OCI-LY3 (cell line): ENCODE results near the gene PABPN1L.
"Not testable (repeated sequence)": the region's sequence is repeated elsewhere in the genome, so short reads cannot be mapped to it uniquely, and the experiment has no call there.

Source experiments
- H2AFZ ChIP-seq: fragments of 200-600, 300-600 bp; shearing (Covaris generic); 2 replicates; pipeline ENCODE4 v1.6.0; 2014; ENCODE audit warnings: antibody characterized with exemption, low read depth, low read length
- H3K27ac ChIP-seq: fragments of 200-600, 300-600 bp; sonication (generic); 2 replicates; pipeline ENCODE4 v1.5.1; 2014; ENCODE audit warnings: mild to moderate bottlenecking, low read length, moderate library complexity, mixed read lengths
- H3K27me3 ChIP-seq: fragments of 200-600, 300-600 bp; sonication (generic); 2 replicates; pipeline ENCODE4 v1.6.1; 2014; ENCODE audit warnings: low read depth, low read length, mixed read lengths
- H3K36me3 ChIP-seq: fragments of 200-600, 300-600 bp; sonication (generic); replicated peaks from 2 replicates; pipeline ENCODE3; 2014; ENCODE audit warnings: low read depth, low read length, mixed read lengths
- H3K4me1 ChIP-seq: fragments of 300-600, 200-600 bp; sonication (generic); 2 replicates; pipeline ENCODE4 v1.6.1; 2014; ENCODE audit warnings: low read length, mixed read lengths
- H3K4me2 ChIP-seq: fragments of 200-600, 300-600 bp; sonication (generic); 2 replicates; pipeline ENCODE4 v1.6.1; 2014; ENCODE audit warnings: low read length, mixed read lengths
- H3K4me3 ChIP-seq: fragments of 300-600, 200-600 bp; sonication (generic); 2 replicates; pipeline ENCODE4 v1.5.1; 2014; ENCODE audit warnings: antibody characterized with exemption, mild to moderate bottlenecking, low read length, moderate library complexity
- H3K79me2 ChIP-seq: fragments of 300-600, 200-600 bp; shearing (Covaris generic); 2 replicates; pipeline ENCODE4 v1.6.1; 2014; ENCODE audit warnings: mild to moderate bottlenecking, low read length, mixed read lengths
- H3K9ac ChIP-seq: fragments of 300-600, 200-600 bp; shearing (Covaris generic); 2 replicates; pipeline ENCODE4 v1.6.0; 2014; ENCODE audit warnings: mild to moderate bottlenecking, low read length, moderate library complexity
- H3K9me3 ChIP-seq: fragments of 200-600, 300-600 bp; shearing (Covaris generic); 2 replicates; pipeline ENCODE4 v1.6.1; 2014; ENCODE audit warnings: low read length, mixed read lengths; ENCODE audit not compliant: insufficient read depth
- H4K20me1 ChIP-seq: fragments of 200-600, 300-600 bp; sonication (generic); 2 replicates; pipeline ENCODE4 v1.6.1; 2016; ENCODE audit warnings: low read length, mixed read lengths; ENCODE audit not compliant: insufficient read depth
- CTCF ChIP-seq: fragments of 200-600, 300-600 bp; sonication (generic); IDR thresholded peaks from 2 replicates; pipeline ENCODE4 v1.5.1; 2014; ENCODE audit warnings: antibody characterized with exemption, low read length, low read depth
- EZH2phosphoT487 ChIP-seq: fragments of 200-600 bp; shearing (Covaris generic); IDR thresholded peaks from 2 replicates; pipeline ENCODE4 v1.6.1; 2018; ENCODE audit warnings: antibody characterized with exemption, mixed run types, low read depth

Gene PABPN1L

DNA sequence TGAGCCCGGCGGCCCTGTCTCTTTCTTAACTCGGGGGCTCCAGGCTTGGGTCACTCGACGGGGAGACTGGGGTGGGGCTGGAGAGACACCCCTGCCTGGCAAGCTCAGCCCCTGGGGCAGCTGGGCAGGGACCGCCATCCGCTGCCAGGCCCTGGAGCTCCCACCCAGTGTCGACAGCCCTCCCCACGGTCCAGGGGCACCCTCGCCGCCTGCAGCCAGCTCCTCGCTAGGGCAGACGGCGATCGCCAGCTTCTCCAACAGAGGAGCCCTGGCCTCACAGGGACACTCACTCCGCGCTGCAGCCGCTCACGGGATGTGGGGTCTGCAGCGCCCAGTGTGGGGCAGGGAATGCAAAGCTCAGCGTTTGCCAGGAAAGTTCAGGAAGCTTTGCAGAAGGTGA is 38.7 kb downstream of the PABPN1L start:
- H3K4me1 ChIP-seq, result peaks cover 5% of the 10 kb centered on the region; the same call in 1 of the 2 replicates
- no peaks in the 10 kb centered on the region for H3K9me3 ChIP-seq
- no peaks in the 10 kb centered on the region for H3K27me3 ChIP-seq
- no peaks in the 10 kb centered on the region for H3K36me3 ChIP-seq
- H2AFZ ChIP-seq, result no peak overlapping the region
- no peaks in the 10 kb centered on the region; the same call in 1 of the 2 replicates for H4K20me1 ChIP-seq
- no peak overlapping the region for H3K27ac ChIP-seq
- no peaks in the 10 kb centered on the region for H3K79me2 ChIP-seq
- TF ChIP-seq CTCF (no peak), EZH2phosphoT487 (no peak)
- H3K4me3 ChIP-seq, result no peak overlapping the region
- H3K9ac ChIP-seq, result no peak overlapping the region
- H3K4me2 ChIP-seq, result no peak overlapping the region

DNA sequence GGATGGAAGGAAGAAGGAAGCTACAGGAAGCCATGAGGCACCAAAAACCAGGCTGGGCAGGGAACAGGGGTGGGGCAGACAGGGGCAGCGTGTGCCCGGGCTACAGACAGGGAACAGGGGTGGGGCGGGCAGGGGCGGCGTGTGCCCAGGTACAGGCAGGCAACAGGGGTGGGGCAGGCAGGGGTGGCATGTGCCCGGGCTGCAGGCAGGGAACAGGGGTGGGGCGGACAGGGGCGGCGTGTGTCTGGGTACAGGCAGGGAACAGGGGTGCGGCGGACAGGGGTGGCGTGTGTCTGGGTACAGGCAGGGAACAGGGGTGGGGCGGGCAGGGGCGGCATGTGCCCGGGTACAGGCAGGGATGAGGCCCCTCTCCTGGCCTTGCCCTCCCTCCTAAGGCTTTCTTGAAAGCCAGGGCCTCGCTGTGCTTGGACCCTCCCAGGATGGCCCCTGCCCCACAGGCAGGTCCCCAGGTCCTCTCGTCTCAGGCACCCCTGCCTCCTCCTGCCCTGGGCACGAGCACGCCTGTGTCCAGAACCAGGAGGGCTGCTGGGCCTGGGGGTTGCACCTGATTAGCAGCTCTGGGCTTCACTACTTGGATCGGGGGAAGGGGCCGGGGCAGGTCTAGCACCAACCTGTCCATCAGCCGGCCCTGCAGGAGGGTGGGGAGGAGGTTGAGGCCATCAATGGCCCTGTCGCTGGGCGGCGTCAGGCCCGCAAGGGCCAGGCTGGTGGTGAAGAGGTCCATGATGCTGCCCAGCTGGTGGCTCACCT is 40.2 kb downstream of the PABPN1L start:
- Histone ChIP-seq H3K27ac (no peak overlapping the region), H3K9ac (no peak overlapping the region), H4K20me1 (no peaks in the 10 kb centered on the region; the same call in 1 of the 2 replicates), H3K36me3 (no peaks in the 10 kb centered on the region), H3K4me3 (no peak overlapping the region), H3K27me3 (no peaks in the 10 kb centered on the region), H3K9me3 (no peaks in the 10 kb centered on the region), H2AFZ (no peak overlapping the region), H3K4me2 (no peak overlapping the region), H3K79me2 (no peaks in the 10 kb centered on the region), H3K4me1 (no peaks in the 10 kb centered on the region)
- TF ChIP-seq EZH2phosphoT487 (no peak), CTCF (no peak)

DNA sequence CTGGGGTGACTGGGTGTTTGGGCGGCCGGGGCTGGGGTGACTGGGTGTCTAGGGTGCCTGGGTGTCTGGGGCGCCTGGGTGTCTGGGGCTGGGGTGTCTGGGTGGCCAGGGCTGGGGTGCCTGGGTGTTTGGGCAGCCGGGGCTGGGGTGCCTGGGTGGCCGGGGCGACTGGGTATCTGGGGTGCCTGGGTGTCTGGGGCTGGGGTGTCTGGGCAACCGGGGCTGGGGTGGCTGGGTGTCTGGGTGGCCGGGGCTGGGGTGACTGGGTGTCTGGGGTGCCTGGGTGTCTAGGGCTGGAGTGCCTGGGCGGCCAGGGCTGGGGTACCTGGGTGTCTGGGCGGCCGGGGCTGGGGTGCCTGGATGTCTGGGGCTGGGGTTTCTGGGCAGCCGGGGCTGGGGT is 41.3 kb downstream of the PABPN1L start:
- no peak overlapping the region for H2AFZ ChIP-seq
- H4K20me1 ChIP-seq, result no peaks in the 10 kb centered on the region
- H3K27ac ChIP-seq, result no peak overlapping the region
- H3K9me3 ChIP-seq, result no peaks in the 10 kb centered on the region
- H3K4me1 ChIP-seq, result no peaks in the 10 kb centered on the region
- H3K9ac ChIP-seq, result no peak overlapping the region
- no peaks in the 10 kb centered on the region for H3K27me3 ChIP-seq
- no peak overlapping the region for H3K4me2 ChIP-seq
- H3K4me3 ChIP-seq, result no peak overlapping the region
- no peak for TF ChIP-seq CTCF
- TF ChIP-seq EZH2phosphoT487, result no peak
- H3K79me2 ChIP-seq, result no peaks in the 10 kb centered on the region
- no peaks in the 10 kb centered on the region for H3K36me3 ChIP-seq

DNA sequence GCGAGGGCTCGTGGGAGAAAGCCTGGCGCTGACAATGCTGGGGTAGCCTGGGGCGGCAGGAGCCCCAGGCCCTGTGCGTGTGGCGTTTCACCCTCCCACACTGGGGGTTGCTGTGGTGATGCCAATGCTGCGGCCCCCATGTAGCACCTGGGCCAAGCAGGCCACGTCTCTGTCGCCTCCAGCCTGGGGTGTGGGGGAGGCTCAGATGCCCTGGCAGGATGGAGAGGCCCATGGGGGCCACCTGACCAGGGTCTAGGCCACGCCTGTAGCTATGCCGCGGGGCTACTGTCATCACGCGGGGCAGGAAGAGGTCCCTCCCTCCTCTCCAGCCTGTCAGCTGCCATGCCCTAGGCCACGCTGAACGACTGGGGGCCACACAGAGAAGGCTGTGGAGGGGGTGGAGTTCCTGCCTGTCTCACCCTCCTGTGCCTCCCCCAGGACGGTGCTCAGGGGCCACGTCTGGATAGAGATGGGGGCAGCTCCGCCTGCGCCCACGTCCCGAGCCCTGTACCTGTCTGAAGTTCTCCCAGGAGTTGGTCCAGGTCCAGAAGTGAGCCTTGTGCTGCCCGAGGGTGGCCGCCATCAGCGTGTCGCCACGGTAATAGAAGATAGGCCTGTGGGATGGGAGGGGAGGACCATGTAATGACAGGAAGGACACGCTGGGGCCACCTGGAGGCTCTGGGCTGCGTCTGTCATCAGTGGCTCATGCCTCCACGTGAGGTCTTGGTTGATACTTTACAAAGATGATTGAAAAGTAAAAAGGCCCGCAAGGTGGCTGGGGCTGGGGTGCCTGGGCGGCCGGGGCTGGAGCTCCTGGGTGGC is 42.0 kb downstream of the PABPN1L start:
- H3K36me3 ChIP-seq, result no peaks in the 10 kb centered on the region
- H3K9me3 ChIP-seq, result no peaks in the 10 kb centered on the region
- no peak overlapping the region for H3K4me3 ChIP-seq
- no peak overlapping the region for H3K27ac ChIP-seq
- no peaks in the 10 kb centered on the region for H3K79me2 ChIP-seq
- H3K27me3 ChIP-seq, result no peaks in the 10 kb centered on the region
- H3K4me2 ChIP-seq, result no peak overlapping the region
- no peak overlapping the region for H3K9ac ChIP-seq
- no peak for TF ChIP-seq EZH2phosphoT487
- TF ChIP-seq CTCF, result no peak
- H2AFZ ChIP-seq, result no peak overlapping the region
- no peaks in the 10 kb centered on the region for H3K4me1 ChIP-seq
- no peaks in the 10 kb centered on the region for H4K20me1 ChIP-seq

- H3K4me2 ChIP-seq, H4K20me1 ChIP-seq, H3K9me3 ChIP-seq, H3K79me2 ChIP-seq, H3K27me3 ChIP-seq, H3K27ac ChIP-seq, H3K4me3 ChIP-seq, H3K36me3 ChIP-seq, H3K4me1 ChIP-seq, H3K9ac ChIP-seq, H2AFZ ChIP-seq: not testable (repeated sequence)
Measured at GRCh38 chr16:88823646-88824045, 42.8 kb downstream of the PABPN1L start.
